Limb (tissue), 2 donors: Measurements from ENCODE around the gene CCDC185.

Experiments
- DNase-seq, 2 donors: peaks; one replicate each; pipeline ENCODE4 v3.0.0-alpha.2; 2016; ENCODE audit errors: extremely low spot score in 2 of 2

The CCDC185 gene

GRCh38 chr1:223429821-223430220 is 36.6 kb downstream of the CCDC185 start:
- no peak for DNase-seq

DNA sequence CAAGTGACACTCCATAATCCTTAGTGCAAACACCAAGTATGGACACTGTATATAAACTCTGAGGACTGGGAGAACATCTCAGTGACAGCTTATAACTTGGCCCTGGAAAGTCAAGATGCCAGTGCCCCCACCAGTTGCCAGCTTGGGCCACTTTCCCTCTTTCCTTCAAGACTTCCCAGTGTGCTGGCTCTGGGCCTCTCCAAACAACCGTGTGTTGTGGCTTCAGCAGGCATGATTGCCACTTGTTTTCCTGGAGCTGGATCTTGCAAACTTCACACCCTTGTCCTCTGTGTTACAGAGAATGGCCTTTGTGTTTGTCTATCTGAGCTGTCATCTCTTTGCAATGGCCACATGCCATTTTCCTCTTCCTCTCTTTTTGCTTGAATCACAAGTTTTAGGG is 37.0 kb downstream of the CCDC185 start:
- no peak for DNase-seq

DNA sequence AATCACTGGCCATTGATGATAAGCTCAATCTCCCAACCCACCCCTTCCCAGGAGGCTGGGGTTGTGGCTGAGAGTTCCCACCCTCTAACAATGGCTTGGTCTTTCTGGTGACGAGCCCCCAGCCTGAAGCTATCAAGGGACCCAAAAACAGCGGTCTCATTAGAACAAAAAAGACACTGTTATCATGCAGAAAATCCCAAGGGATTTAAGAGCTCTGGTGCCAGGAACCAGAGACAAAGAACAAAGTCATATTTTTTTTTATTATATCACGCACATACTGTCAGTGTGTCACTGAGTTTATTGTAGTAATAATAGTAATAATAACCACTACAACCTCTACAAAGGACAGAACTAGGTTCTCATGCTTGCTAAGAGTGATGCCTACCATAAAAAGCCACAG is 43.9 kb downstream of the CCDC185 start:
- no peak for DNase-seq

- no peak for DNase-seq
Measured at GRCh38 chr1:223443397-223443796, 50.2 kb downstream of the CCDC185 start.

- DNase-seq = no peak
Measured at GRCh38 chr1:223444411-223444810, 51.2 kb downstream of the CCDC185 start.
